RPMI7951 (cell line): ENCODE measurements around the gene MRPS33. TPM values are rescaled to one million over a fixed set of nuclear protein-coding genes. Genes with fewer than 3 reads are reported as not detected.

Source experiments
- total RNA-seq: library from RNA; depleted of rRNA; stranded (reverse); fragments of >200 nt; shearing (Covaris generic); gene quantifications from 2 replicates; pipeline ENCODE4 v1.2.3, GENCODE V29; 2014; rRNA removed

Gene MRPS33
- total RNA-seq, 1 experiment from 2014 or later: 70.3 TPM

Other genes with a start within 250 kb of the MRPS33 start
- gene BRAF, start 90.0 kb downstream of the MRPS33 start, total RNA-seq: 12.7 and 12.8 TPM in 2 replicates
- 4.1 and 4.3 TPM in 2 replicates for gene TMEM178B, start 59.1 kb upstream of the MRPS33 start, total RNA-seq